Neural progenitor cell (in vitro differentiated cells): Measurements from ENCODE around the gene ANTXR1. TPM values are rescaled to one million over a fixed set of nuclear protein-coding genes. Genes with fewer than 3 reads are reported as not detected.

Source experiments
- DNase-seq: peaks from one replicate; pipeline ENCODE4 v3.0.0-alpha.2; 2016; ENCODE audit warnings: low spot score
- H2AFZ ChIP-seq: fragments of 200-600 bp; sonication (generic); replicated peaks from 2 replicates; pipeline ENCODE4 v1.6.1; 2016; ENCODE audit warnings: antibody characterized with exemption
- H3F3A ChIP-seq: fragments of 200-600 bp; sonication (generic); 2 replicates; pipeline ENCODE4 v1.6.1; 2016; ENCODE audit warnings: antibody characterized with exemption, low read depth
- H3K27ac ChIP-seq: fragments of 200-600 bp; sonication (generic); 2 replicates; pipeline ENCODE4 v1.5.1; 2016; ENCODE audit warnings: mild to moderate bottlenecking
- H3K27me3 ChIP-seq: fragments of 200-600 bp; sonication (generic); 2 replicates; pipeline ENCODE4 v1.6.1; 2016; ENCODE audit warnings: mild to moderate bottlenecking, moderate library complexity
- H3K36me3 ChIP-seq: fragments of 200-600 bp; sonication (generic); 2 replicates; pipeline ENCODE4 v1.5.1; 2016
- H3K4me1 ChIP-seq: fragments of 200-600 bp; sonication (generic); 2 replicates; pipeline ENCODE4 v1.6.1; 2016; ENCODE audit warnings: mixed run types
- H3K4me2 ChIP-seq: fragments of 200-600 bp; sonication (generic); 2 replicates; pipeline ENCODE4 v1.6.1; 2016
- H3K4me3 ChIP-seq: fragments of 200-600 bp; sonication (generic); 2 replicates; pipeline ENCODE4 v1.5.1; 2016
- H3K79me2 ChIP-seq: fragments of 200-600 bp; sonication (generic); 2 replicates; pipeline ENCODE4 v1.6.1; 2016; ENCODE audit warnings: low read depth
- H3K9ac ChIP-seq: fragments of 200-600 bp; sonication (generic); 2 replicates; pipeline ENCODE4 v1.6.1; 2016
- H3K9me3 ChIP-seq: fragments of 200-600 bp; sonication (generic); 2 replicates; pipeline ENCODE4 v1.5.1; 2016; ENCODE audit warnings: low read depth
- H4K20me1 ChIP-seq: fragments of 200-600 bp; sonication (generic); 2 replicates; pipeline ENCODE4 v1.6.1; 2016; ENCODE audit warnings: low read depth
- H3K27ac Mint-ChIP-seq: 3 replicates; pipeline ENCODE4 v1.8.0; 2021; ENCODE audit warnings: mixed read lengths
- H3K27me3 Mint-ChIP-seq: 2 replicates; pipeline ENCODE4 v1.8.0; 2022; ENCODE audit warnings: low read depth, mild to moderate bottlenecking, inconsistent platforms, moderate library complexity, mixed read lengths; ENCODE audit not compliant: insufficient read depth
- H3K36me3 Mint-ChIP-seq: 3 replicates; pipeline ENCODE4 v1.8.0; 2021; ENCODE audit warnings: mixed read lengths
- H3K4me1 Mint-ChIP-seq: 3 replicates; pipeline ENCODE4 v1.8.0; 2021; ENCODE audit warnings: mixed read lengths
- H3K4me3 Mint-ChIP-seq: 3 replicates; pipeline ENCODE4 v1.8.0; 2021; ENCODE audit warnings: mild to moderate bottlenecking, moderate library complexity, mixed read lengths
- H3K9me3 Mint-ChIP-seq: 3 replicates; pipeline ENCODE4 v1.8.0; 2020; ENCODE audit warnings: mixed read lengths
- CTCF ChIP-seq: fragments of 200-600 bp; sonication (generic); IDR thresholded peaks from 2 replicates; pipeline ENCODE4 v1.5.1; 2017; ENCODE audit warnings: antibody characterized with exemption, mild to moderate bottlenecking
- EZH2 ChIP-seq: fragments of 200-600 bp; sonication (generic); IDR thresholded peaks from 2 replicates; pipeline ENCODE4 v1.6.1; 2017; ENCODE audit warnings: antibody characterized with exemption, mild to moderate bottlenecking, moderate library complexity
- EZH2phosphoT487 ChIP-seq: fragments of 200-600 bp; sonication (generic); IDR thresholded peaks from 2 replicates; pipeline ENCODE4 v1.6.1; 2017; ENCODE audit warnings: antibody characterized with exemption
- total RNA-seq: library from RNA; depleted of rRNA; stranded (reverse); fragments of >200 nt; gene quantifications from 2 replicates; pipeline ENCODE4 v1.2.3, GENCODE V29; 2015; ENCODE audit warnings: low replicate concordance

The ANTXR1 gene
- total RNA-seq, 1 donor from 2014 or later = 6.7 TPM

DNA sequence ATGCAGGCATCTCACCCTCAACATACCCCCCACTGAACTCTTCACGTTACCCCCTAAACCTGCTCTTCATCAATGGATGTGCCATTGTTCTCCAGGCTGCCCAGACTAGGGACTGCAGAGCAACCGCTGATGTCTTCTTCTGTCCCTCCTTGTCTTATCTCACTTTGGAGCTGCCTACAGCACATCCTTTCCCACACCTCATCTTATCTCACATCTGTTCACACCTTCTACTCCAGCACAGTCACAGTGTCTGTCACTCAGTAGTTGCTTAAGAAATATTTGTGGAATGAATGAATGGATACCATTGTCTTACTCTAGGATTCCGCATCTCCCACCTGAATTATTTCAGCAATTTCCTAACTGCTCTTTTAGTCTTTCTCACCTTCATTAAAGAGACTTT is 144.5 kb downstream of the ANTXR1 start:
- Histone ChIP-seq H4K20me1 (no peaks in the 10 kb centered on the region), H3K4me2 (no peak overlapping the region), H3K9me3 (no peaks in the 10 kb centered on the region), H3K9ac (no peak overlapping the region), H3K79me2 (no peaks in the 10 kb centered on the region), H3K27ac (no peak overlapping the region), H3F3A (no peaks in the 10 kb centered on the region), H3K27me3 (no peaks in the 10 kb centered on the region), H3K4me1 (no peaks in the 10 kb centered on the region), H2AFZ (no peak overlapping the region), H3K36me3 (no peaks in the 10 kb centered on the region), H3K4me3 (no peak overlapping the region)
- TF ChIP-seq EZH2 (no peak), CTCF (no peak), EZH2phosphoT487 (no peak)
- H3K27me3 Mint-ChIP-seq = no peaks in the 10 kb centered on the region
- H3K36me3 Mint-ChIP-seq = peaks cover 25% of the 10 kb centered on the region
- no peak for DNase-seq
- H3K27ac Mint-ChIP-seq = no peak overlapping the region
- H3K9me3 Mint-ChIP-seq = no peaks in the 10 kb centered on the region
- H3K4me3 Mint-ChIP-seq = no peak overlapping the region
- H3K4me1 Mint-ChIP-seq = peaks cover 7% of the 10 kb centered on the region

- Histone ChIP-seq H3K79me2 (no peaks in the 10 kb centered on the region), H4K20me1 (no peaks in the 10 kb centered on the region), H3K4me1 (peaks cover 7% of the 10 kb centered on the region), H3K9ac (no peak overlapping the region), H2AFZ (no peak overlapping the region), H3K27me3 (no peaks in the 10 kb centered on the region), H3K4me2 (no peak overlapping the region), H3K27ac (no peak overlapping the region), H3K4me3 (no peak overlapping the region), H3K9me3 (no peaks in the 10 kb centered on the region), H3K36me3 (no peaks in the 10 kb centered on the region), H3F3A (no peaks in the 10 kb centered on the region)
- Mint-ChIP-seq H3K27ac (no peak overlapping the region), H3K9me3 (no peaks in the 10 kb centered on the region), H3K36me3 (peaks cover 12% of the 10 kb centered on the region), H3K27me3 (no peaks in the 10 kb centered on the region), H3K4me1 (peaks cover 13% of the 10 kb centered on the region), H3K4me3 (peak overlapping the region; percentile 42)
- TF ChIP-seq CTCF = no peak
- no peak for TF ChIP-seq EZH2phosphoT487
- DNase-seq = peak; percentile 14
Measured at GRCh38 chr2:69159986-69160385, 147.0 kb downstream of the ANTXR1 start.

DNA sequence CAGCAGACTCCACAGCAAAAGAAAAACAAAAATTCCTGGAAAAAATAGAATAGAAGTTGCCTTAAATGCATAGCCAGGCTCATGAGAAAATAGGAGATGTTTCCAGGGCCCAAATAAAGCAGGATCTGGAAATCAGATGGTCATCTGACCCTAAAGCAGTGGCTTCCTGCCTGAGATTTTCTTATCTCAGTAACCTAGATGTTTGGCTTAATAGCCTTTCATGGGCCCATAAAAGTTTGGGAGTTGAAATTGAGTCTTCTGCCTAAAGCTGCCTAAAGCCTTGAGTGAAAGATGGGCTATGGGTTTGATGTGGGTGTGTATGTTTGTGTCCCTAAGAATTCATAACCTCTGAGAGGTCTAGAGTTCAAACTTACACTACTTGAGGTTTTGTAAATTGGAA is 149.1 kb downstream of the ANTXR1 start:
- no peak for TF ChIP-seq CTCF
- no peak for TF ChIP-seq EZH2phosphoT487
- TF ChIP-seq EZH2 = no peak

More for the DNA sequence above, 149.1 kb downstream of the ANTXR1 start:
- no peak overlapping the region for H3K9ac ChIP-seq
- no peaks in the 10 kb centered on the region for H3K27me3 ChIP-seq
- no peak overlapping the region for H2AFZ ChIP-seq
- no peak overlapping the region for H3K4me3 ChIP-seq
- H3K9me3 ChIP-seq = no peaks in the 10 kb centered on the region
- peaks cover 2% of the 10 kb centered on the region for H3K27me3 Mint-ChIP-seq
- DNase-seq = no peak
- H3K36me3 Mint-ChIP-seq = peaks cover 20% of the 10 kb centered on the region
- H3K36me3 ChIP-seq = no peaks in the 10 kb centered on the region
- no peak overlapping the region for H3K4me3 Mint-ChIP-seq
- no peaks in the 10 kb centered on the region for H3K79me2 ChIP-seq
- H3K27ac ChIP-seq = no peak overlapping the region
- H3K4me1 ChIP-seq = peaks cover 7% of the 10 kb centered on the region
- H3K4me1 Mint-ChIP-seq = peaks cover 18% of the 10 kb centered on the region
- no peak overlapping the region for H3K27ac Mint-ChIP-seq
- H3K9me3 Mint-ChIP-seq = no peaks in the 10 kb centered on the region
- no peak overlapping the region for H3K4me2 ChIP-seq
- no peaks in the 10 kb centered on the region for H3F3A ChIP-seq
- no peaks in the 10 kb centered on the region for H4K20me1 ChIP-seq
